ENCODE data around the gene TMEM255B. TPM values are rescaled to one million over a fixed set of nuclear protein-coding genes. Genes with fewer than 3 reads are reported as not detected.

Gene TMEM255B
- total and polyA plus RNA-seq, 9 of the 15 experiments (the other 6 are each of a cell fraction or from before 2014, with no cell fraction given): 0.01 to 0.75 (median 0.23) TPM

- no peak for TF ChIP-seq ARID4B (CRISPR knock-in tag; IDR thresholded peaks at IDR 0.05)
These were observed 8.2 kb upstream of the TMEM255B start (continued) for GRCh38 chr13:113750554-113751399.

DNA sequence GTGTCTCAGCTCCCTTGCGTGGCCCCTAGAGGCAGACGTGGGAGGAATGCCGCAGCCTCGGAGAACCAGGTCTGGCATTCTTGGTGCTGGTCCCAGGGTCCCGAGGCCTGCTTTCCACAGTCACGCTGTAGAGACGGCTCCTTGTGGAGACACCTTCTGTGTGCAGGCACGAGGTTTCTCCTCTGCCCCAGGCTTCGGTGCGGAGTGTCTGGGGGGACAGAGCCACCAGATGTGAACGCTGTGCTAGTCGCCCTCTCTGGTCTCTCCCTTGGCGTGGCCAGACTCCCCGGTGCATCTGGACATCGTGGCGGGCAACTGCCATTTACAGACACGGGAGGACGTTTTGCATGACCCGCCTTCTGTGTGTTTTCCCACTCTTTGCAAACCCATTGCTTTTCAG is 7.5 kb upstream of the TMEM255B start:
- no peak overlapping the region for H3K9ac ChIP-seq (ENCODE audit: insufficient read depth in 1 of 2, low read depth in 2 of 2, low read length in 2 of 2)
- H3K4me1 ChIP-seq (replicated peaks in 1 of 2; ENCODE audit: control insufficient read depth in 2 of 2, insufficient read depth in 2 of 2, low read length in 2 of 2): peaks cover 10 to 31% of the 10 kb centered on the region in 2 experiments
- no peaks in the 10 kb centered on the region for H3K79me2 ChIP-seq (ENCODE audit: control insufficient read depth, insufficient read depth, low read length)
- H3K4me2 ChIP-seq (ENCODE audit: insufficient read depth, low read length): no peak overlapping the region
- no peaks in the 10 kb centered on the region for H3K36me3 ChIP-seq (ENCODE audit: control insufficient read depth, insufficient read depth, low read length)
- 47% methylated on average over 6 of the region's 19 CpGs for WGBS (ENCODE audit: insufficient coverage, low coverage, missing lambda C conversion rate)
- H3K9me1 ChIP-seq (ENCODE audit: control insufficient read depth, insufficient read depth, low read length): no peaks in the 10 kb centered on the region
- no peak for ATAC-seq
- POLR2A ChIA-PET: no interaction called here
- no peak overlapping the region for H2AFZ ChIP-seq (ENCODE audit: low read depth, low read length)
- H3K27me3 ChIP-seq (ENCODE audit: control insufficient read depth in 2 of 2, insufficient read depth in 2 of 2, low read length in 2 of 2): peaks cover 22 to 80% of the 10 kb centered on the region in 2 experiments
- CTCF ChIA-PET (ENCODE audit: low intra/inter-chr PET ratio): no interaction called here
- no peak overlapping the region for H3K4me3 ChIP-seq
- H3K27ac ChIP-seq (ENCODE audit: extremely low read depth, low read depth, low read length): no peak overlapping the region
- no TSS peak for BruUV-seq (replicated peaks)
- intact Hi-C loops (cut with micrococcal nuclease) (no loop called here), in situ Hi-C loops (cut with MboI) (no loop called here)
- DNase-seq (ENCODE audit: extremely low read depth in 1 of 4, low spot score in 3 of 4): no peak
- peaks cover 4% of the 10 kb centered on the region; the same call in 1 of the 2 replicates for H4K20me1 ChIP-seq (replicated peaks; ENCODE audit: control insufficient read depth, insufficient read depth, low read length)
- no peak for FAIRE-seq
- 0 out of 2 replicates have a peak, but pooled peaks have one; percentile 27 for TF ChIP-seq EZH2 (IDR thresholded peaks at IDR 0.05; ENCODE audit: borderline replicate concordance, low read depth, low read length)
- no peak for TF ChIP-seq SRSF3 (IDR thresholded peaks at IDR 0.05; ENCODE audit: insufficient read depth, low read length)
- TF ChIP-seq, protein P1, sequence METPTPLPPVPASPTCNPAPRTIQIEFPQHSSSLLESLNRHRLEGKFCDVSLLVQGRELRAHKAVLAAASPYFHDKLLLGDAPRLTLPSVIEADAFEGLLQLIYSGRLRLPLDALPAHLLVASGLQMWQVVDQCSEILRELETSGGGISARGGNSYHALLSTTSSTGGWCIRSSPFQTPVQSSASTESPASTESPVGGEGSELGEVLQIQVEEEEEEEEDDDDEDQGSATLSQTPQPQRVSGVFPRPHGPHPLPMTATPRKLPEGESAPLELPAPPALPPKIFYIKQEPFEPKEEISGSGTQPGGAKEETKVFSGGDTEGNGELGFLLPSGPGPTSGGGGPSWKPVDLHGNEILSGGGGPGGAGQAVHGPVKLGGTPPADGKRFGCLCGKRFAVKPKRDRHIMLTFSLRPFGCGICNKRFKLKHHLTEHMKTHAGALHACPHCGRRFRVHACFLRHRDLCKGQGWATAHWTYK (CRISPR knock-in tag; IDR thresholded peaks at IDR 0.05): peak; percentile 97
- TF ChIP-seq RAD51 (IDR thresholded peaks at IDR 0.05; ENCODE audit: borderline replicate concordance, low read depth): no peak
- no peak for TF ChIP-seq FOXO4 (CRISPR knock-in tag; IDR thresholded peaks at IDR 0.05)
- no peaks in the 10 kb centered on the region; the same call in 1 of the 2 replicates for H3K9me3 ChIP-seq (replicated peaks; ENCODE audit: control insufficient read depth, insufficient read depth, low read depth, low read length)
